ENCODE measurements around the gene SFXN5.
A peak's percentile ranks its signal among the peaks of the same experiment; 100 is the strongest.

SFXN5 gene

GRCh38 chr2:73072129-73072395, 550 bp upstream of the SFXN5 start:
- ChIA-PET POLR2A (no interaction called here), CTCF (interaction anchor here (1.0 to 9.2 kb wide), 5 partner anchors 8 to 179 kb away, joined by 3 to 98 read pairs (median 4); no protein-coding TSS in a partner anchor)
- H3K4me3 ChIP-seq (ENCODE audit: low read depth, low read length): peak overlapping the region; percentile 84
- TF ChIP-seq CTCF (IDR thresholded peaks at IDR 0.05; ENCODE audit: insufficient read depth, low read length, missing control alignments): no peak
- no peak for DNase-seq (ENCODE audit: low read depth, low spot score)

GRCh38 chr2:73070643-73071359, 711 bp downstream of the SFXN5 start:
- peak overlapping the region; percentile 84 for H3K4me3 ChIP-seq (ENCODE audit: low read depth, low read length)
- TF ChIP-seq CTCF (IDR thresholded peaks at IDR 0.05; ENCODE audit: insufficient read depth, low read length, missing control alignments): no peak
- DNase-seq (ENCODE audit: low read depth, low spot score): no peak
- POLR2A ChIA-PET: interaction anchor here (0.7 to 1.0 kb wide), 2 partner anchors 8 to 17 kb away, joined by 3 to 4 read pairs; no protein-coding TSS in a partner anchor
- CTCF ChIA-PET: interaction anchor here (0.8 to 9.2 kb wide), 5 partner anchors 8 to 177 kb away, joined by 3 to 98 read pairs (median 5); no protein-coding TSS in a partner anchor

DNA sequence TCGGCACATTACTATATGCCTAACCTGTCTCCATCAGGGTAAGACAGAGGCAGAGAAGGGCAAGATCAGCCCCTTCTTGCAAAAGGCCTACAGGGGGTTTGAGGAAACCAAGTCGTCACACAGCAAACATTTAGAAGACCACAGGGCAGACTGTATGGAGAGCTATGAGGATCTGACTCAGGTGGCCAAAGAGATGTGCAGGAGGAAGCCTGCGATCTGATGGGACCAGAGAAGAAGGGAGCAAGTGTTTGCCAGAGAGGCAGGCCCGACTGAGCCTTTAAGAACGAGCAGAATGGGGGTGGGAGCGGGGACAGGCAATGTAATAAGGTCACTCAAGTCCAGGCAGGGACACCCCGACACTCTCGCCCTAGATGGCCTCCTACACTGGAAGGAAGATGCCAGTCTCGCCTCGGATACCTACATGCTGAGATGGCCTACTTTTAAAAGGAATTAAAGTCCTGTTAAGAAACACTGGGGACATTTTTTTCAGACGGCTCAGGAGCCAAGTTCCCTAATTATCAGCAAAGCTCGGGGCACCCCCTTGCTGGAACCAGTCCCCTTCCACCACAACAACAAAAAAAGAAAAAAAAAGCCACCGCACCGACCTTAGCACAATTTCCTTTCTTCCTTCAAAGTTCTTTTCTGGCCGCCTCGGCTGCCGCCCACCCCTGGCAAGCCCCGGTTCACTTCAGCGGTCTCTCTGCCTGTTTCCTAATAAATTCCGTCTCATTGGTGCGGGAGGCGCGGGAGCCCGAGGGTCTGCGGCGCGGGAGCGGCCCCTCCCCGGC, 1.5 kb downstream of the SFXN5 start:
- no peak for DNase-seq (ENCODE audit: low read depth, low spot score)
- no peak for TF ChIP-seq CTCF (IDR thresholded peaks at IDR 0.05; ENCODE audit: insufficient read depth, low read length, missing control alignments)
- peak overlapping the region; percentile 84 for H3K4me3 ChIP-seq (ENCODE audit: low read depth, low read length)
- ChIA-PET CTCF (interaction anchor here (1.0 to 9.2 kb wide), 4 partner anchors 16 to 177 kb away, joined by 4 to 98 read pairs (median 10); no protein-coding TSS in a partner anchor), POLR2A (no interaction called here)

- ChIA-PET CTCF (interaction anchor here (1.0 to 3.1 kb wide), 3 partner anchors 17 to 176 kb away, joined by 4 to 14 read pairs (median 5); no protein-coding TSS in a partner anchor), POLR2A (no interaction called here)
- DNase-seq (ENCODE audit: low read depth, low spot score): no peak
- H3K4me3 ChIP-seq (ENCODE audit: low read depth, low read length): peak overlapping the region; percentile 84
- no peak for TF ChIP-seq CTCF (IDR thresholded peaks at IDR 0.05; ENCODE audit: insufficient read depth, low read length, missing control alignments)
Measured at GRCh38 chr2:73069041-73069854, 2.3 kb downstream of the SFXN5 start.

GRCh38 chr2:73068147-73068546, 3.4 kb downstream of the SFXN5 start:
- TF ChIP-seq CTCF (IDR thresholded peaks at IDR 0.05; ENCODE audit: insufficient read depth, low read length, missing control alignments): no peak
- H3K4me3 ChIP-seq (ENCODE audit: low read depth, low read length): no peak overlapping the region
- POLR2A ChIA-PET: no interaction called here
- CTCF ChIA-PET: interaction anchor here (2.2 kb wide), 1 partner anchor 175 kb away, joined by 9 read pairs; no protein-coding TSS in a partner anchor
- no peak for DNase-seq (ENCODE audit: low read depth, low spot score)

All from AG04449 (cell line).